Renal cortical epithelial cell (primary cell): Measurements from ENCODE around the gene THAP7. TPM values are rescaled to one million over a fixed set of nuclear protein-coding genes. Genes with fewer than 3 reads are reported as not detected.

Experiments
- DNase-seq: peaks from one replicate; pipeline ENCODE4 v3.0.0-alpha.2; 2011; ENCODE audit warnings: low read depth
- total RNA-seq: library from RNA; depleted of rRNA; stranded (reverse); fragments of >200 nt; gene quantifications from 2 replicates; pipeline ENCODE4 v1.2.3, GENCODE V29; 2014

Gene THAP7
- total RNA-seq, 1 donor from 2014 or later = 11.4 TPM

DNA sequence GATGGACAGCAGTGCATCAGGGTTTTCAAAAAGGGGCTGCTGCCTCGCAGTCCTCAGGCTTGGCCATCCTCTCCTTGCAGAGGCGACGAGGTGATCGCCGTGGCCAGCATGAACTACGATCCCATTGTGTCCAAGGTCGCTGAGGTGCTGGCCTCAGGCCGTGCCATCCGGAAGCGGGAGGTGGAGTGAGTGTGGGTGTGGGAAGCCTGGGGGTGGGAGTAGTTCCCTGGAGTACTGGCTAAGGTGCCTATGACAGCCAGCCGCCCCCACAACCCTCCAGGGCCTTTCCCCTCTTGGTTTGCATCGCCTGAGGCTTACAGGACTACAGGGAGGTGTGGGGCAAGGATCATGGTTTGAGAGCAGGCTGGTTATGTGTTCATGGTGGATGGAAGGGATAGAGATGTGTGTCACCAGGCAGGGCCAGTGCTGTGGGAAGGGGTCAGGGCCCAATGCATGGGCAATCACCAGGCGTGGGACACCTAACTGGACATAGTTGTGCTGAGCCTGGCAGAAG, 21.9 kb downstream of the THAP7 start:
- no peak for DNase-seq

DNA sequence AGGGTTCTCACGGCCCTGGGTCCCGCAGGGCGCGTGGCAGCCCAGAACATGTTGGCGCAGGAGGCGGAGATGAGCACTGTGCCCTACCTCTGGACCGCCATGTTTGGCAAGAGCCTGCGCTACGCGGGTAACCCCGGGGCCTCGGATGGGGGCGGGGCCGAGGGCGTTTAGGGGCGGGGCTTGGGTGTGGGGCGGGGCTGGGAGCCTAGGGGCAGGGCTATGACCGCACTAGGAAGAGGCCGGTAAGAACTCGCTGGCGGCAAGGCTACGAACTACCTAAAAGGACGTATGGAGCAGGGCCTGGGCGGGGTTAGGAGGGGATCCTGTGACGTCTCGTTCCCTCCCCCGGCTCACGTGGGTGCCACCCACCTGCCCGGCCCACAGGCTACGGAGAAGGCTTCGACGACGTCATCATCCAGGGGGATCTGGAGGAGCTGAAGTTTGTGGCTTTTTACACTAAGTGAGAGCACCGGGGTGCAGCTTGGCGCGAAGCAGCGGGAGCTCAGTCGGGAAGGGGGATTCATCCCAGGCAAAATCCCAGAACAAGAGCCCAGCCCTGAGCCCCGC, 22.6 kb downstream of the THAP7 start:
- peak; percentile 63 for DNase-seq

GRCh38 chr22:20978419-20978818, 23.5 kb downstream of the THAP7 start:
- no peak for DNase-seq

DNA sequence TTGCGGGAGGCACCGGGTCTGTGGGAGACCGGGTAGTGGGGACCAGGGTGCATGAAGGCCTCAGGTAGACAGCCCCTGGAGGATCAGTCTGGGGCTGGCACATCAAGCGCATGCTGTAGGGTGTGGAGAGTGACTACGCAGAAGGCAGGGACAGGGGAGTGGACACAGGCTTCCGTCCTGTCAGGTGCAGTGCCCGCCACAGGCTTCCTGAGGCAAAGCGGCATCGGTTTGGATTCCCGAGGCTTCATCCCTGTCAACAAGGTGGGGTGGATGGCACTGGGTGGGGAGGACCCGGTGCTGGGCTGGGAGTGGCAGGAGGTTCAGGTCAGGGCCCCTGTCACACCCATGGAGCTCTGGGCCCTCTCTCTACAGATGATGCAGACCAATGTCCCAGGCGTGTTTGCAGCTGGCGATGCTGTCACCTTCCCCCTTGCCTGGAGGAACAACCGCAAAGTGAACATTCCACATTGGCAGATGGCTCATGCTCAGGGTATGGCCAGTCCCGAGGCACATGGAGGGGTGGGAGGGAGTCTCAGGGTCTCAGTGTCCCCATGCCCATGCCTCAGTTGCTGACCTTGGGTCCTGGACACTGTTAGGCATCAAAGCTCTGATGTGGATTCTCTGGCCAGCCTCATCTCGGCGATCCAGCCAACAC, 24.3 kb downstream of the THAP7 start:
- DNase-seq = no peak

DNA sequence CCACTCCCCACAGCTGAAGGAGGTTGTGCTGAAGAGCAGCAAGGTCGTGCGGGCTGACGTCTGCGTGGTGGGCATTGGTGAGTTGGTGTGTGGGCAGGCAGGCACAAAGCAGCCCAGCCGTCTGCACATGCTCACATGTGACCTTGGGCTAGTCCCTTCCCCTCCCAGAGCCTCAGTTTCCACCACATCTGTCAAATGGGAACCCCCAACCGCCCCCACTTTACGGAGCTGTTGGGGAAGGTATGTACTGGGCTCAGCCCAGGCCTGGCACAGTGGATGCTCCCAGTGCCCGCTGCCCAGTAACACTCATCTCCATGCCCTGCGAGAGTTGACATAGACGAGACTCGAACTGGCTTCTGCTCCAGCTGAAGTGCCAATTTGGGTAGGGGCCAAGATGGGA, 24.9 kb downstream of the THAP7 start:
- no peak for DNase-seq

GRCh38 chr22:20976291-20976877, 25.5 kb downstream of the THAP7 start:
- no peak for DNase-seq

DNA sequence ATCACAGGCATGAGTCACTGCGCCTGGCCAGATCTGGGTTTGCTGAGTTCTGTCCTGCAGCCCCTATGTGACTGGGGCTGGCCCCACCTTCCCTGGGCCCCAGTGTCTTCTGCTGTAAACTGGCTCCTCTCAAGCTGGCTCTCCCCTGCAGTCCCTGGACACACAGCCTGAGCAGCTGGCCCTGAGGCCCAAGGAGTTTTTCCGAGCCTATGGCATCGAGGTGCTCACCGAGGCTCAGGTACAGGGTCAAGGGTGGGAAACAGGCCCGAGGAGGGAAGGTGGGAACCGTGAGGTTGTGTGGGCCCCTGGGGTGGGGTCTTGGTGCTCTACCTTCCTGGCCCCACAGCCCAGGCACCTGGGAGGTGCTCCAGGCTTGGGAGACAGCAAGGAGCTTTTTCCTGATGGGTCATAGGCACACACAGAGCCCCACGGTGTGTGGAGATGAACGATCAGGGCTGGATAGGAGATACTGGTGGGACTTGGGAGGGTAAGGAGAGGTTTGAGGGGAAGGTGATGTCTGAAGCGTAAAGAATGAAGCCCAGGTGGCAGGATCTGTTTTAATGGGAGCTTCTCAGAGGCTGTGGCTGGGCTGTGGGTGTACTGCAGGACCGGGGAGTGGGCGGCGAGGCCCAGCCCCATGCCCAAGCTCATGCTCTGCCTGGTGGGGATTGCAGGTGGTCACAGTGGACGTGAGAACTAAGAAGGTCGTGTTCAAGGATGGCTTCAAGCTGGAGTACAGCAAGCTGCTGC, 26.2 kb downstream of the THAP7 start:
- no peak for DNase-seq

DNA sequence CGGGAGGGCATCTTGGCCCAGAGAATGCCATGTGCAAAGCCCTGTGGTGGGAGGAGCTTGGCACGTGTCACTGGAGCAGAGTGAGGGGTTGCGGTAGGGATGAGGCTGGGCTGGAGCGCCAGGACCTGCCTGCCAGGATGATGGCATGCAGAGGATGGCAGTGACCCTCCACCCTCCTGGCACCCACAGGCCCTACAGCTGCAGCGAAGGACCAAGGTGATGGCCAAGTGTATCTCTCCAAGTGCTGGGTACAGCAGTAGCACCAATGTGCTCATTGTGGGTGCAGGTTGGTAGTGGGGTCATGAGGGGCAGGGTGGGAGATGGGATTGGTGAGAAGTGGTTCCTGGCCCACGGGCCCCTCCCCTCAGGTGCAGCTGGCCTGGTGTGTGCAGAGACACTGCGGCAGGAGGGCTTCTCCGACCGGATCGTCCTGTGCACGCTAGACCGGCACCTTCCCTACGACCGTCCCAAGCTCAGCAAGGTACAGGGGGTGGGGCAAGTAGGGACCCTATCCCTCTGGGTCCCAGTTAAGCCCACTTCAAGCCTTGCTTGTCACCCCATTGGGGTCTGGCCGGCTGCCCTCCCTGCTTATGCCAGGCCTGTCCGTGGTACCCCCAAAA, 27.5 kb downstream of the THAP7 start:
- no peak for DNase-seq

DNA sequence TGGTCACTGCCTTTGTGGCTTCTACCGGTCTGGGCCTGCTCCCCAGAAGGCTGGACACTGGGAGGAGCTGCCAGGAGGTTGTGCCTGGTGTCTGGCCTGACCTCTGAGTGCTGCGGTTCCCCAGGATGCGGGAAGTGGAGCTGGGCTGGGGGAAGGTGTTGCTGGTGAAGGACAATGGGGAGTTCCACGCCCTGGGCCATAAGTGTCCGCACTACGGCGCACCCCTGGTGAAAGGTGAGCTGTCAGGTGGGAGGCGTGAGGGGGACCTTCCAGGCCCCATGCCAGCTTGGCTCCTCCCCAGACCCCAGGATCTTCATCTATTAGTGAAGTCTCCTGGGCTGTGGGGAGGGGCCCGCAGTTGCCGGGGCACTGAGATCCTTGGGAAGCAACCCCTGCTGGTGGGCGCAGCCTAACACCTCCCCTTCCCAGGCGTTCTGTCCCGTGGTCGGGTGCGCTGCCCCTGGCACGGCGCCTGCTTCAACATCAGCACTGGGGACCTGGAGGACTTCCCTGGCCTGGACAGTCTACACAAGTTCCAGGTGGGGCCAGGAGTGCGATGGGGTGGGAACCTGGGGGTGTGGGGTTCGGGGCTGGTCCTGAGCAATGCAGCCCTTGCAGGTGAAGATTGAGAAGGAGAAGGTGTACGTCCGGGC, 28.2 kb downstream of the THAP7 start:
- DNase-seq = no peak

GRCh38 chr22:20972933-20973577, 28.9 kb downstream of the THAP7 start:
- DNase-seq = no peak

DNA sequence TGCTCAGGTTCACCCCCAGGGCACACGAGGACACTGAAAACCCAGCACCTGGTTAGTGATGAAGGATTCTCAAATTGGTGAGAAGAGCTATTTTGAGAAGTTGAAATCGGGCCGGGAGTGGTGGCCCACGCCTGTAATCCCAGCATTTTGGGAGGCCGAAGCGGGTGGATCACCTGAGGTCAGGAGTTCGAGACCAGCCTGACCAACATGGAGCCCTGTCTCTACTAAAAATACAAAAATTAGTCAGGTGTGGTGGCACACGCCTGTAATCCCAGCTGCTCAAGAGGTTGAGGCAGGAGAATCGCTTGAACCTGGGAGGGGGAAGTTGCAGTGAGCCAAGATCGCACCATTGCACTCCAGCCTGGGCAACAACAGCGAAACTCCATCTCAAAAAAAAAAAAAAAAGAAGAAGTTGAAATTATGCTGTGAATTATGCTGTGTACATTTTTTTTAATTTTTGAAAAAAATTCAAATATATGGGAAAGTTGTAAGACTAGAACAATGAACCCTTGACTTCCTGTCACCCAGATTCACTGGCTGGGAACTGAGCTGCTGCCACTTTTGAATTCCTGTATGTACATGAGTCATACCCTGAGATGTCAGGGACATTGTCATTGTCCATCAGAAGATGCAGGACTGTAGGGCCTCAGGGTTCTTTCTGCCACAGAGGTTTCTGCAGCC, 29.8 kb downstream of the THAP7 start:
- peak; percentile 19 for DNase-seq

GRCh38 chr22:20970939-20971657, 30.8 kb downstream of the THAP7 start:
- DNase-seq = no peak

GRCh38 chr22:20968281-20968977, 33.5 kb downstream of the THAP7 start:
- DNase-seq = no peak

GRCh38 chr22:20967697-20968211, 34.2 kb downstream of the THAP7 start:
- no peak for DNase-seq

- DNase-seq = no peak
Observed at GRCh38 chr22:20966883-20967696, 34.8 kb downstream of the THAP7 start, which contains the start of gene AIFM3. Gene AIFM3 (plus strand): TSS chr22:20967255. CDS start chr22:20967945, 690 bp downstream.

DNA sequence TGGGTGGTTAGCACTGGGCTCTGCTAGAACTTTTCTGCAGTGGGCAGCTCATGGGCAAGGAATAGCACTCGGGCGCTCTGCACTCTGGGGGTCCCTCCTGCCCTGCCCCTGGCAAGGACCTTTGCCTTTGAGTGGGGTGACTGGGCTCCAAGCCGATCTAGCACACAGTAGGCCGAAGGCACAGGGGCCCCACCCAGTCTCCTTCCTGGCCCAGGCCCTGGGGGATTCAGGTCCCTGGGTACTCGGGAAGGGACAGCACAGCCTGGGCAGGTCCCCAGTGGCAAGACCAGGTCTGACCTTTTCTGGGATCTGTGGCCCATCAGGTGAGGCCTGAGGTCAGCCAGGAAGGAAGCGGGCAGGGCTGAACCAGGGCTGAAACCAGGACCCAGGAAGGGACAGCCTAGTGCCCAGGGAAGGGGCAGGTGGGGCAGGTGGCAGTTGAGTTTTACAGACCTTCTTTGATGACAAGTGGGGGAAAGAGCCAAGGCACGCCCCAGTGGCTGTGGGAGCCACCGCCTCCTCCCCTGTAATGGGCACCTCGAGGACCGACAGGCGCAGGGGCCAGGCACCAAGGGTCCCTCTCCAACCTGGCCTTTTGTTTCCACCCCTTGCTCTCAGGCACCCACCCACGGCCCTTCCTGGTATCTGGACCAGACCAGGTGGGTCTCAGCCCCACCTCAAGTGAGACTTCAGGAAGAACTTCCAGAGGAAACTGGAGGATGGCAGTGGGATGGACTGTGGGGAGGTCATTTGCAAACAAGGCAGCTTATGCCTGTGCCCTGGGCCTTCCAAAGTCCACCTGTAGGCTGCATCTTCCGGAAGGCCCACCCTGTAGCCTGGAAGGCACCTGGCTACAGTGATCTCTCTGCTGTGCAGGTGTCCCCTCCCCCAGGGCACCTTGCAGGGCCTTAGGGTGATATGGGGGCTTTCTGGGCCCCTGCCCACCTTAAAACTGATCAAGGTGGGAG, 35.7 kb downstream of the THAP7 start:
- DNase-seq = no peak
